GM23338 (cell line): ENCODE data around the gene ACTR1A. TPM values are rescaled to one million over a fixed set of nuclear protein-coding genes. Genes with fewer than 3 reads are reported as not detected.

ENCODE experiments used
- ATAC-seq: fragments of 200-7000 bp; cut with Tn5 transposase; 3 replicates; pipeline ENCODE4 v1.9.1; 2020
- DNase-seq: peaks from one replicate; pipeline ENCODE4 v3.0.0-alpha.2; 2015; ENCODE audit warnings: low spot score
- H2AFZ ChIP-seq: fragments of 200-600 bp; sonication (generic); 2 replicates; pipeline ENCODE4 v1.8.0; 2016; ENCODE audit warnings: antibody characterized with exemption, mild to moderate bottlenecking, moderate library complexity
- H3F3A ChIP-seq: fragments of 200-600 bp; sonication (generic); replicated peaks from 2 replicates; pipeline ENCODE4 v1.8.0; 2017; ENCODE audit warnings: antibody characterized with exemption, mixed run types, low read depth
- H3K27ac ChIP-seq: fragments of 200-600 bp; sonication (generic); 2 replicates; pipeline ENCODE4 v1.6.1; 2016; ENCODE audit warnings: low read depth
- H3K27me3 ChIP-seq: fragments of 200-600 bp; sonication (generic); 2 replicates; pipeline ENCODE4 v1.8.0; 2016; ENCODE audit warnings: mild to moderate bottlenecking, mixed run types, moderate library complexity; ENCODE audit not compliant: insufficient read depth
- H3K36me3 ChIP-seq: fragments of 200-600 bp; sonication (generic); 2 replicates; pipeline ENCODE4 v1.8.0; 2016; ENCODE audit warnings: mild to moderate bottlenecking; ENCODE audit not compliant: insufficient read depth
- H3K4me1 ChIP-seq: fragments of 200-600 bp; sonication (generic); 2 replicates; pipeline ENCODE4 v1.8.0; 2016; ENCODE audit warnings: mild to moderate bottlenecking, moderate library complexity; ENCODE audit not compliant: insufficient read depth
- H3K4me2 ChIP-seq: fragments of 200-600 bp; sonication (generic); 2 replicates; pipeline ENCODE4 v1.7.1; 2017; ENCODE audit warnings: mixed run types
- H3K4me3 ChIP-seq: fragments of 200-600 bp; sonication (generic); 2 replicates; pipeline ENCODE4 v1.6.1; 2016; ENCODE audit warnings: mixed run types
- H3K79me2 ChIP-seq: fragments of 200-600 bp; sonication (generic); replicated peaks from 2 replicates; pipeline ENCODE4 v1.8.0; 2017; ENCODE audit warnings: mild to moderate bottlenecking; ENCODE audit not compliant: insufficient read depth
- H3K9me2 ChIP-seq: fragments of 200-600 bp; sonication (generic); 2 replicates; pipeline ENCODE4 v1.8.0; 2017; ENCODE audit not compliant: insufficient read depth
- H4K20me1 ChIP-seq: fragments of 200-600 bp; sonication (generic); replicated peaks from 2 replicates; pipeline ENCODE4 v1.8.0; 2017; ENCODE audit warnings: mild to moderate bottlenecking; ENCODE audit not compliant: insufficient read depth
- H3K27ac Mint-ChIP-seq: 2 replicates; pipeline ENCODE4 v1.8.0; 2020; ENCODE audit warnings: inconsistent platforms, mild to moderate bottlenecking, moderate library complexity, mixed read lengths
- H3K27me3 Mint-ChIP-seq: 3 replicates; pipeline ENCODE4 v1.8.0; 2022; ENCODE audit warnings: low read depth, mild to moderate bottlenecking, moderate library complexity, mixed read lengths, inconsistent platforms; ENCODE audit not compliant: insufficient read depth, poor library complexity
- H3K36me3 Mint-ChIP-seq: 3 replicates; pipeline ENCODE4 v1.8.0; 2021; ENCODE audit warnings: low read depth, mild to moderate bottlenecking, inconsistent platforms, moderate library complexity, mixed read lengths
- H3K4me1 Mint-ChIP-seq: 3 replicates; pipeline ENCODE4 v1.8.0; 2020; ENCODE audit warnings: mild to moderate bottlenecking, inconsistent platforms, mixed read lengths
- H3K4me3 Mint-ChIP-seq: 3 replicates; pipeline ENCODE4 v1.8.0; 2021; ENCODE audit warnings: moderate library complexity, mild to moderate bottlenecking, inconsistent platforms, mixed read lengths
- H3K9me3 Mint-ChIP-seq: 3 replicates; pipeline ENCODE4 v1.8.0; 2020; ENCODE audit warnings: moderate library complexity, mild to moderate bottlenecking, inconsistent platforms, mixed read lengths
- CREB1 ChIP-seq: fragments of 250-450 bp; sonication (Bioruptor Pico); IDR thresholded peaks from 2 replicates; pipeline ENCODE4 v1.5.0; 2020; ENCODE audit warnings: low read depth, mild to moderate bottlenecking, moderate library complexity
- CTCF ChIP-seq, 2 experiments: fragments of 200-600 bp in 1 of 2; sonication (generic) in 1 of 2; conservative IDR thresholded peaks; 2 replicates each; pipeline versions ENCODE4 v1.5.1 to v1.6.1; 2016 to 2017; ENCODE audit warnings: antibody characterized with exemption in 2 of 2, low read depth in 2 of 2, mild to moderate bottlenecking in 2 of 2, moderate library complexity in 1 of 2
- ETS1 ChIP-seq: IDR thresholded peaks from 2 replicates; pipeline ENCODE4 v1.6.1; 2016; ENCODE audit warnings: antibody characterized with exemption
- EZH2 ChIP-seq: fragments of 200-600 bp; sonication (generic); IDR thresholded peaks from one replicate; pipeline ENCODE4 v1.8.0; 2017; ENCODE audit warnings: antibody characterized with exemption, mild to moderate bottlenecking, low read depth; ENCODE audit not compliant: unreplicated experiment
- JUNB ChIP-seq: IDR thresholded peaks from one replicate; pipeline ENCODE4 v1.6.1; 2016; ENCODE audit warnings: antibody characterized with exemption; ENCODE audit not compliant: unreplicated experiment
- NANOG ChIP-seq: IDR thresholded peaks from 2 replicates; pipeline ENCODE4 v1.6.1; 2016; ENCODE audit warnings: antibody characterized with exemption, borderline replicate concordance
- POLR2AphosphoS5 ChIP-seq: IDR thresholded peaks from 2 replicates; pipeline ENCODE4 v1.6.1; 2016; ENCODE audit warnings: antibody characterized with exemption, low read depth
- REST ChIP-seq: IDR thresholded peaks from one replicate; pipeline ENCODE4 v1.6.1; 2018; ENCODE audit warnings: antibody characterized with exemption; ENCODE audit not compliant: unreplicated experiment
- STAT1 ChIP-seq: IDR thresholded peaks from one replicate; pipeline ENCODE4 v1.6.1; 2016; ENCODE audit warnings: antibody characterized with exemption; ENCODE audit not compliant: unreplicated experiment
- ZNF114 ChIP-seq: fragments of 250-450 bp; sonication (Bioruptor Pico); IDR thresholded peaks from 2 replicates; pipeline ENCODE4 v1.5.0; 2020; ENCODE audit warnings: mild to moderate bottlenecking, moderate library complexity
- ZNF331 ChIP-seq: fragments of 250-450 bp; sonication (Bioruptor Pico); IDR thresholded peaks from 2 replicates; pipeline ENCODE4 v1.5.0; 2020; ENCODE audit warnings: low read depth, mild to moderate bottlenecking, moderate library complexity
- ZNF462 ChIP-seq: fragments of 250-450 bp; sonication (Bioruptor Pico); IDR thresholded peaks from 2 replicates; pipeline ENCODE4 v1.5.0; 2020; ENCODE audit warnings: mild to moderate bottlenecking, moderate library complexity
- polyA plus RNA-seq: library from polyadenylated mRNA; unstranded; fragments of >200 nt; fragmentation: Nextera tagmentation; extraction: Ambion mirVana; gene quantifications from 2 replicates; pipeline ENCODE4 v1.2.1, GENCODE V29; 2016
- total RNA-seq: library from RNA; depleted of rRNA; stranded (reverse); fragments of >200 nt; shearing (Covaris generic); gene quantifications from 2 replicates; pipeline ENCODE4 v1.2.3, GENCODE V29; 2014

ACTR1A gene
- total and polyA plus RNA-seq, 2 experiments from 2014 or later, result 39.4 to 101 TPM

GRCh38 chr10:102435529-102436233, 66.8 kb downstream of the ACTR1A start (continued):
- TF ChIP-seq STAT1 (no peak), ETS1 (no peak), NANOG (no peak), EZH2 (no peak), JUNB (no peak), ZNF462 (CRISPR knock-in tag) (no peak)

GRCh38 chr10:102435133-102435497, 67.4 kb downstream of the ACTR1A start:
- Histone ChIP-seq H3K36me3 (no peaks in the 10 kb centered on the region), H3K4me2 (peak overlapping the region; percentile 78), H2AFZ (0 out of 2 replicates have a peak overlapping the region, but pooled peaks have one; percentile 59), H3K27me3 (peaks cover 56% of the 10 kb centered on the region), H3K27ac (no peak overlapping the region), H3K4me3 (peak overlapping the region; percentile 50), H3K4me1 (peaks cover 21% of the 10 kb centered on the region), H3F3A (0 out of 2 replicates have a peak, but pooled peaks cover 4% of the 10 kb centered on the region), H3K79me2 (no peaks in the 10 kb centered on the region; the same call in 1 of the 2 replicates), H3K9me2 (no peaks in the 10 kb centered on the region), H4K20me1 (no peaks in the 10 kb centered on the region; the same call in 1 of the 2 replicates)
- Mint-ChIP-seq H3K27ac (no peak overlapping the region), H3K9me3 (no peaks in the 10 kb centered on the region), H3K36me3 (peaks cover 4% of the 10 kb centered on the region; the same call in 2 of the 3 replicates), H3K4me3 (peak overlapping the region; percentile 67), H3K27me3 (peaks cover 53% of the 10 kb centered on the region), H3K4me1 (peaks cover 26% of the 10 kb centered on the region)
- ATAC-seq, result no peak
- DNase-seq, result no peak
- TF ChIP-seq ZNF114 (CRISPR knock-in tag), result no peak
- TF ChIP-seq ZNF331, result no peak
- TF ChIP-seq EZH2, result no peak
- TF ChIP-seq STAT1, result no peak
- TF ChIP-seq POLR2AphosphoS5, result no peak
- no peak for TF ChIP-seq CTCF (conservative IDR thresholded peaks at IDR 0.05; ENCODE audit: low read depth in 2 of 2)
- no peak for TF ChIP-seq JUNB
- no peak for TF ChIP-seq NANOG
- TF ChIP-seq CREB1 (CRISPR knock-in tag), result no peak
- TF ChIP-seq REST, result no peak
